ENCODE results near the gene SH2D1B.

Gene SH2D1B

GRCh38 chr1:162416215-162416614, 4.3 kb upstream of the SH2D1B start:
- no peak for TF ChIP-seq CTCF (IDR thresholded peaks at IDR 0.05; ENCODE audit: insufficient read depth, low read depth, low read length, missing control alignments)
- DNase-seq (ENCODE audit: low read depth): no peak
- no peak overlapping the region for H3K4me3 ChIP-seq (ENCODE audit: low read depth, low read length)

- no peak for TF ChIP-seq CTCF (IDR thresholded peaks at IDR 0.05; ENCODE audit: insufficient read depth, low read depth, low read length, missing control alignments)
- no peak for DNase-seq (ENCODE audit: low read depth)
- H3K4me3 ChIP-seq (ENCODE audit: low read depth, low read length): no peak overlapping the region
These were observed 4.4 kb downstream of the SH2D1B start for GRCh38 chr1:162407539-162407938.

- no peak for DNase-seq (ENCODE audit: low read depth)
- TF ChIP-seq CTCF (IDR thresholded peaks at IDR 0.05; ENCODE audit: insufficient read depth, low read depth, low read length, missing control alignments): no peak
- no peak overlapping the region for H3K4me3 ChIP-seq (ENCODE audit: low read depth, low read length)
These were observed 5.1 kb downstream of the SH2D1B start for GRCh38 chr1:162406811-162407210.

- no peak overlapping the region for H3K4me3 ChIP-seq (ENCODE audit: low read depth, low read length)
- DNase-seq (ENCODE audit: low read depth): no peak
- no peak for TF ChIP-seq CTCF (IDR thresholded peaks at IDR 0.05; ENCODE audit: insufficient read depth, low read depth, low read length, missing control alignments)
These were observed 6.1 kb downstream of the SH2D1B start for GRCh38 chr1:162405800-162406199.

GRCh38 chr1:162404550-162405160, 7.3 kb downstream of the SH2D1B start:
- H3K4me3 ChIP-seq (ENCODE audit: low read depth, low read length): no peak overlapping the region
- DNase-seq (ENCODE audit: low read depth): no peak
- no peak for TF ChIP-seq CTCF (IDR thresholded peaks at IDR 0.05; ENCODE audit: insufficient read depth, low read depth, low read length, missing control alignments)

- TF ChIP-seq CTCF (IDR thresholded peaks at IDR 0.05; ENCODE audit: insufficient read depth, low read depth, low read length, missing control alignments): no peak
- no peak overlapping the region for H3K4me3 ChIP-seq (ENCODE audit: low read depth, low read length)
- no peak for DNase-seq (ENCODE audit: low read depth)
These were observed 11.1 kb downstream of the SH2D1B start for GRCh38 chr1:162400790-162401355.
